ENCODE measurements around the gene CABCOCO1. TPM values are rescaled to one million over a fixed set of nuclear protein-coding genes. Genes with fewer than 3 reads are reported as not detected.

Gene CABCOCO1
- total and polyA plus RNA-seq, 8 donors: 0.19 to 2.7 (median 0.31) TPM; not detected in 4

GRCh38 chr10:61780732-61781131 is 118.0 kb downstream of the CABCOCO1 start:
- intact Hi-C loops (cut with DNase I): no loop called here
- no peak overlapping the region for H3K27ac ChIP-seq
- H3K4me3 ChIP-seq: no peak overlapping the region
- DNase-seq (no peak), FAIRE-seq (no peak), ATAC-seq (no peak)
- H3K36me3 ChIP-seq: no peaks in the 10 kb centered on the region
- H3K9me3 ChIP-seq: no peaks in the 10 kb centered on the region
- no peaks in the 10 kb centered on the region for H3K27me3 ChIP-seq
- TF ChIP-seq CTCF (IDR thresholded peaks at IDR 0.05): no peak
- H3K4me1 ChIP-seq: no peaks in the 10 kb centered on the region

- no peak for FAIRE-seq
- DNase-seq: no peak
- no peak for TF ChIP-seq CTCF (IDR thresholded peaks at IDR 0.05)
- no peak overlapping the region for H3K4me3 ChIP-seq
- H3K4me1 ChIP-seq: no peaks in the 10 kb centered on the region
- no peak overlapping the region for H3K27ac ChIP-seq
- intact Hi-C loops (cut with DNase I): no loop called here
- no peaks in the 10 kb centered on the region for H3K27me3 ChIP-seq
- no peaks in the 10 kb centered on the region for H3K36me3 ChIP-seq
- H3K9me3 ChIP-seq: no peaks in the 10 kb centered on the region
- peak in 1 of 4 donors; percentile 39 for ATAC-seq
Observed at GRCh38 chr10:61781969-61782403, 119.3 kb downstream of the CABCOCO1 start.

GRCh38 chr10:61784354-61785133 is 121.8 kb downstream of the CABCOCO1 start:
- intact Hi-C loops (cut with DNase I): no loop called here

GRCh38 chr10:61785473-61786105 is 122.9 kb downstream of the CABCOCO1 start:
- no peaks in the 10 kb centered on the region for H3K27me3 ChIP-seq
- H3K4me1 ChIP-seq: no peaks in the 10 kb centered on the region
- H3K9me3 ChIP-seq: no peaks in the 10 kb centered on the region
- WGBS, 2 donors: 55 to 67% methylated on average over 3 of the region's 3 CpGs
- no peak for ATAC-seq
- no peak for FAIRE-seq
- H3K4me3 ChIP-seq: no peak overlapping the region
- TF ChIP-seq CTCF (IDR thresholded peaks at IDR 0.05): no peak
- DNase-seq: no peak
- H3K36me3 ChIP-seq: no peaks in the 10 kb centered on the region
- no peak overlapping the region for H3K27ac ChIP-seq
- intact Hi-C loops (cut with DNase I): no loop called here

More at GRCh38 chr10:61784354-61785133, 121.8 kb downstream of the CABCOCO1 start:
- 80 to 86% methylated on average over 9 of the region's 9 CpGs for WGBS, 2 donors
- TF ChIP-seq CTCF (IDR thresholded peaks at IDR 0.05): no peak
- Histone ChIP-seq H3K4me1 (no peaks in the 10 kb centered on the region), H3K36me3 (no peaks in the 10 kb centered on the region), H3K27ac (no peak overlapping the region), H3K9me3 (no peaks in the 10 kb centered on the region), H3K4me3 (no peak overlapping the region), H3K27me3 (no peaks in the 10 kb centered on the region)
- FAIRE-seq (no peak), DNase-seq (no peak), ATAC-seq (no peak)

GRCh38 chr10:61786728-61787127 is 124.0 kb downstream of the CABCOCO1 start:
- FAIRE-seq (no peak), ATAC-seq (peak in 1 of 4 donors; percentile 23), DNase-seq (no peak)
- Histone ChIP-seq H3K27me3 (no peaks in the 10 kb centered on the region), H3K4me1 (no peaks in the 10 kb centered on the region), H3K9me3 (no peaks in the 10 kb centered on the region), H3K36me3 (no peaks in the 10 kb centered on the region), H3K4me3 (no peak overlapping the region), H3K27ac (no peak overlapping the region)
- intact Hi-C loops (cut with DNase I): no loop called here
- 59 to 72% methylated on average over 4 of the region's 4 CpGs for WGBS, 2 donors
- TF ChIP-seq CTCF (IDR thresholded peaks at IDR 0.05): no peak

All from pancreas (tissue), 10 donors.